Activated naive CD8-positive, alpha-beta T cell (primary cell): ENCODE measurements around the gene RASSF7.

ENCODE experiments used
- H3K27ac Mint-ChIP-seq: one replicate; pipeline ENCODE4 v1.8.0; 2021; ENCODE audit warnings: mixed read lengths
- H3K27me3 Mint-ChIP-seq: one replicate; pipeline ENCODE4 v1.8.0; 2021; ENCODE audit warnings: mixed read lengths
- H3K36me3 Mint-ChIP-seq: one replicate; pipeline ENCODE4 v1.8.0; 2021; ENCODE audit warnings: mixed read lengths
- H3K4me1 Mint-ChIP-seq: one replicate; pipeline ENCODE4 v1.8.0; 2021; ENCODE audit warnings: low read depth, mixed read lengths
- H3K4me3 Mint-ChIP-seq: one replicate; pipeline ENCODE4 v1.8.0; 2021; ENCODE audit warnings: mild to moderate bottlenecking, mixed read lengths
- H3K9me3 Mint-ChIP-seq: one replicate; pipeline ENCODE4 v1.8.0; 2021; ENCODE audit warnings: low read depth, mixed read lengths

RASSF7 gene

DNA sequence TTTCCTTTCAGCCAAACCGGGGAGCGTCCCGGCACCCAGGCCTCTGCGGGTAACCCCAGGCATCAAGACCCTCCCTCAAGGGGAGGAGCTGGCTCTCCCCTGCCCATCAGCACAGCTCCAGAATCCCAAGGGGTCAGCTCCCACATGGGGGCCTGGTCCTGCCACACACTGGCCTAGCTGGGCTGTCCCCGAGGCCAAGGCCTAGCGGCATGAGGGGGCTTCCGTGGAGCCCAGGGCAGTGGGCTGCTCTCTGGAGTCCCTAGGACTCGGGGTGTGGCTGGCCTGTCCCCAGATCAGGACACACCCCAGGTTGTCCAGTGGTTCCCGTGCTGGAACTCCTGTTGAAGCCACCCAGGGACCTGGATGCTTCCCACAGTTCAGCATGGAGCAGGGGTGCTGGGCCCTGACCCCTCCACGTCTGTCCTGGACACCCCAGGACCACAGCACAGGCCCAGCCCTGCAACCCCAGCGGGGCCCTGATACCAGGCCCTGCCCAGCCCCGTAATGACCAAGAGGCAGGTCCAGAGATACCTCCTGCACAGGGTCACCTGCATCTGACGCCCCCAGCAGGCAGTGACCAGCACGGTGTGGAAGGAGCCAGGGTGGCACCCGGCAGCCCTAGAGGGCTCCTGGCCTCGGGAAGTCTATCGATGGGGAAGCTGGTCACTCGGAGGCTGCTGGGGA lies 30.9 kb upstream of the RASSF7 start:
- Mint-ChIP-seq H3K4me3 (no peak overlapping the region), H3K27me3 (no peaks in the 10 kb centered on the region), H3K9me3 (no peaks in the 10 kb centered on the region), H3K4me1 (peaks cover 3% of the 10 kb centered on the region), H3K27ac (no peak overlapping the region), H3K36me3 (no peaks in the 10 kb centered on the region)

DNA sequence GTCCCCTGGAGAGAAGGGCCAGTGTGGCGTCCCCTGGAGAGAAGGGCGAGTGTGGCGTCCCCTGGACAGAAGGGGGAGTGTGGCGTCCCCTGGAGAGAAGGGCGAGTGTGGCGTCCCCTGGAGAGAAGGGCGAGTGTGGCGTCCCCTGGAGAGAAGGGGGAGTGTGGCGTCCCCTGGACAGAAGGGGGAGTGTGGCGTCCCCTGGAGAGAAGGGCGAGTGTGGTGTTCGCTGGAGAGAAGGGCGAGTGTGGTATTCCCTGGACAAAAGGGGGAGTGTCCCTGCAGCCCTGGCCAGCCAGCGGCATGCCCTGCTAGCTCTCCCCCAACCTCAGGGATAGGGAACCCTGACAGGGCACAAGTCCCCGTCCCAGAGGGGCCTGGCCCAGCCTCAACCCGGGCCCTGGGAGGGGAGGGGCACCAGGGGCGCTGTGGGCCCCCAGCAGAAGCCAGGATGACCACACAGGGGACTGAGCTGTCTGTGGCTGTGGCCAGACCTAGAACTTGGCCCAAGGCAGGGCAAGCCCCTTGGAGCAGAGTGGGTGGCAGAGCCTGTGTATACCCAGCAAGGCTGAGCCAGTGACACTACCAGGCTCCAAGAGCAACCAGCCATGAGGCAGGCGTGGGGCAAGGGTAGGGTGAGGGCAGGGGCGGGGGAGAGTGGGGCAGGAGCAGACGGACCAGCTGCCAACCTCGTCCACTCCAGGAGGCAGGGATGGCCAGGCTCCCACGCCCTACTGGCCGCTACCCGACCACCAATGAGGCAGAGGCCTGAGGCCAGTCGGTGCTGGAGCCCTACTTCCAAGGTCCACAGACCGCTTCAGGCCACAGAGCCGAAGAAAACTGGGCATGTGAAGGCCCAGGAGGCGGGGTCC lies 29.6 kb upstream of the RASSF7 start:
- no peaks in the 10 kb centered on the region for H3K27me3 Mint-ChIP-seq
- peaks cover 5% of the 10 kb centered on the region for H3K4me1 Mint-ChIP-seq
- H3K9me3 Mint-ChIP-seq, result no peaks in the 10 kb centered on the region
- no peaks in the 10 kb centered on the region for H3K36me3 Mint-ChIP-seq
- H3K27ac Mint-ChIP-seq, result no peak overlapping the region
- H3K4me3 Mint-ChIP-seq, result no peak overlapping the region

DNA sequence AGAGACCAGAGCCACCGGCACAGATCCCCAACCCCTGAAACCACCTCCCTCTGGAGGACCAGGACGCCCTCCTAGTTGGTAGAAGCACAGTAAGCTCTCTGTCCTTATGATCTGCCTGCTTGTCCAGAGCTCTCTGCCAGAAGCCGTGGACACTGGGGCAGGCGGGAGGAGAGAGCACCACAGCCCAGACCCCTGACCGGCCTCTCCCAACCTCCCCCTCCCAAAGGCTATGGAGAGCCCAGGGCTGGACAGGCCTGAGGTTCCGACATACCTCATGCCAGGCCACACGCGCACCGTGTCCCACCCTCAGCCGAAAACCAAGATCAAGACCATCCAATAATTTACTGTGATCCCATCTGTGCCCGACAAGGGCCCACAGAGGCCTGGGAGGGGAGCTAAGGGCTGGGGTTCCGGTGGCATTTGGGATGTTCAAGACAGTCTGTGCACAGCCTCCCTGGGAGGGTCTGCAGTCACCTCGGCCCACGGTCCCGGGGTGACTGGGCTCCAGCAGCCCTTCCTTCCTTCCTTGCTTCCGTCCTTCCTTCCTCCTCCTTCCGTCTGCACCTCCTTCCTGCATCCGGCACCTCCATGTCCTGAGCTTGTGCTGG lies 28.7 kb upstream of the RASSF7 start:
- Mint-ChIP-seq H3K9me3 (no peaks in the 10 kb centered on the region), H3K36me3 (no peaks in the 10 kb centered on the region), H3K4me1 (peaks cover 6% of the 10 kb centered on the region), H3K4me3 (no peak overlapping the region), H3K27ac (no peak overlapping the region), H3K27me3 (no peaks in the 10 kb centered on the region)

DNA sequence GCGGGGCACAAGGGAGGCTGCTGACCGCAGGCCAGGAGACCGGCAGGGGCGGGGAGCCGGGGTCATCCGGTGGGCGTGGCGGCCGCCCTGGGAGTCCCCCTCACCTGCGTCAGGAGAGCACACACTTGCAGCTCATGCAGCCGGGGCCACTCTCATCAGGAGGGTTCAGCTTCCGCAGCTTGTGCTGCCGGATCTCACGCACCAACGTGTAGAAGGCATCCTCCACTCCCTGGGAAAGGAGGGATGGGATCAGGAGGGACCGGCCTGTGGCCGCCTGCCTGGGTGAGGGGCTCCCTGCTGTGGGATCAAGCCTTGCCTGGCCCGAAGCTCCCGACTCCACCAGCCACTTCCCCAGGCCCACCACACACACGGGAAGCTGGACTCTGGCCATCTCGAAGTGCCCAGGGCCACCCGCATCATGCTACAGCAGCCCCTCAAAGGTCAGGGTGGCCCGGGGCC lies 28.2 kb upstream of the RASSF7 start:
- H3K4me3 Mint-ChIP-seq, result no peak overlapping the region
- H3K9me3 Mint-ChIP-seq, result no peaks in the 10 kb centered on the region
- no peaks in the 10 kb centered on the region for H3K27me3 Mint-ChIP-seq
- no peaks in the 10 kb centered on the region for H3K36me3 Mint-ChIP-seq
- H3K27ac Mint-ChIP-seq, result no peak overlapping the region
- peaks cover 6% of the 10 kb centered on the region for H3K4me1 Mint-ChIP-seq

DNA sequence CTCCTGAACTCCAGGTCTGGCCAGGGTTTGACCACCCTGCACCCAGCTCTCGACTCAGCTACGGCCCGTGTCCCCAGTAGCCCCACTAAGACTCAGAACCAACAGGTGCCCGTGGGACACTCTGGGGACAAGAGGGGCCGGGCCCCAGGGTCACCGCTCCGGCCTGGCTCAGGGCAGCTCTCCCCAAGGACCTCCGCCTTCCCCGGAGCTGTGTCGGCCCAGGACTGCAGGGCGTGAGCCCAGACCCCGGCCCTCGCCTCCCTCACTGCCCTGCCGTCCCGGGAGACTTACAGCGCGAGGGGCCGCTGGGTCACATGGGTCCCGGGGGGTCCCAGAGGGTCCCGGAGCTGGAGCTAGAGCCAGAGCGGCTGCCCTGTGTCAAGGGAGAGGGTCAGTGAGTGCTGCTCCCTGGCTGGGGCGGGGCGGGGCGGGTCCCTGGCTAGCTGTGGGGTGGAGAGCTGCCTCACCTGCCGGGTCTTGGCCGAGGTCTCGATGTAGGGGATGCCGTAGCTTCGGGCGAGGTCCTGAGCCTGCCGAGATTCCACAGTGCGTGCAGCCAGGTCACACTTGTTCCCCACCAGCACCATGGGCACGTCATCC lies 27.7 kb upstream of the RASSF7 start:
- no peaks in the 10 kb centered on the region for H3K27me3 Mint-ChIP-seq
- H3K27ac Mint-ChIP-seq, result no peak overlapping the region
- no peak overlapping the region for H3K4me3 Mint-ChIP-seq
- H3K9me3 Mint-ChIP-seq, result no peaks in the 10 kb centered on the region
- H3K4me1 Mint-ChIP-seq, result peaks cover 10% of the 10 kb centered on the region
- no peaks in the 10 kb centered on the region for H3K36me3 Mint-ChIP-seq

DNA sequence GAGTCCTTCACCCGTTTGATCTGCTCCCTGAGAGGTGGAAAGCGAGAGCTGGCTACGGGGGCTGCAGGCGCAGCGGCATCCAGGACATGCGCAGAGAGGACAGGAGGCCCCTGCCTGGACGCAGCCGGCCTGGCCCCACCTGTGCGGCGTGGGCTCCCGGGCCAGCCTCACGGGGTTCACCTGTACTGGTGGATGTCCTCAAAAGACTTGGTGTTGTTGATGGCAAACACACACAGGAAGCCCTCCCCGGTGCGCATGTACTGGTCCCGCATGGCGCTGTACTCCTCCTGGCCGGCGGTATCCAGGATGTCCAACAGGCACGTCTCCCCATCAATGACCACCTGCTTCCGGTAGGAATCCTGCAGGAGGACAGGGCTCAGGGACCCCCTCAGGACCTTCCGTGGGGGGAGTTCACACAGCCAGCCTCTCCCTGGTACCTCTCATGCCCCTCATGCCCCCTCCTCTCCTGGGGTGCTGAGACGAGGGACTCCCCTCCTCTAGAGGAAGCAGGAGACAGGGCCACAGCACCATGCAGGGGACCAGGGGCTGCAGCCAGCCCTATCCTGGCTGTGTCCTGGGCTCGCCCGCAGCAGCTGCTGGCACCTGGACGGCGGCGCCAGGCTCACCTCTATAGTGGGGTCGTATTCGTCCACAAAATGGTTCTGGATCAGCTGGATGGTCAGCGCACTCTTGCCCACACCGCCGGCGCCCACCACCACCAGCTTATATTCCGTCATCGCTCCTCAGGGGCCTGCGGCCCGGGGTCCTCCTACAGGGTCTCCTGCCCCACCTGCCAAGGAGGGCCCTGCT lies 27.0 kb upstream of the RASSF7 start:
- Mint-ChIP-seq H3K27ac (no peak overlapping the region), H3K4me3 (peak overlapping the region; percentile 44)

DNA sequence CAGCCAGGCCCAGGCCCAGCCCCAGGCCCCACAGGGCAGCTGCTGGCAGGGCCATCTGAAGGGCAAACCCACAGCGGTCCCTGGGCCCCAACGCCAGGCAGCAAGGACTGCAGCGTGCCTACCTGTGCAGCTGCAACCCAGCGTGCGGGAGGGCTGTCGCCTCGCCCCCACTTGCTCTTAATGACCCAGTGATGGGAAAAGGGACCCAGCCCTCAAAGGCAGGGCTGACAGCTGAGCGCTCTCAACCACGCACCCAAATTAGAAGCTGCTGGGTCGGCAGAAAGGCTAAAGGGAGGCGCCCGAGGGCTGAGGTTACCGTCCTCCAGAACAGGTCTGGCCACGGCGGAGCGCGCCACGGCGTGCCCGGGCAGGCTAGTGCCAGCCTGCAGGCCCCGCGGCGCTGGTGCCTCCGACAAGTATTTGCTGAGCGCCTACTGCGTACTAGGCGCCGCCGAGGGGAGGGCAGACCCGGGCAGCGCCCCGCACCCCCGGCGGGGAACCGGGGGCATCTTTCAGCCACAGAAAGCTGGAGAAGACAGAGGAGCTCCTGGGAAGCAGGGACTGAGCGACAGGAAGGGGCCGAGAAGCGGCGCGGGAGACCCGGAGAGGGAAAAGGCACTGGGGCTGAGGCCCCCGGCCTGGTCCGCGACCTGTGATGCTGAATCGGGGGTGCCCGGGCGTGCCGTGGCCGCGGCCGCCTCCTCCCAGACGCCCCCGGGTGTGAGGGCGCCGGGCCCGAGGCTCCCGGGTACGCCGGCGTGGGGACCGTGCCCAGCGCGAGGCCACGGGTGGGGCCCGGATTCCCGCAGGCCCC lies 26.2 kb upstream of the RASSF7 start:
- Mint-ChIP-seq H3K9me3 (no peaks in the 10 kb centered on the region), H3K36me3 (no peaks in the 10 kb centered on the region), H3K4me1 (peaks cover 12% of the 10 kb centered on the region), H3K27ac (no peak overlapping the region), H3K27me3 (no peaks in the 10 kb centered on the region), H3K4me3 (peak overlapping the region; percentile 77)

More for the DNA sequence above, 27.0 kb upstream of the RASSF7 start:
- H3K9me3 Mint-ChIP-seq, result no peaks in the 10 kb centered on the region
- no peaks in the 10 kb centered on the region for H3K27me3 Mint-ChIP-seq
- peaks cover 12% of the 10 kb centered on the region for H3K4me1 Mint-ChIP-seq
- H3K36me3 Mint-ChIP-seq, result no peaks in the 10 kb centered on the region

DNA sequence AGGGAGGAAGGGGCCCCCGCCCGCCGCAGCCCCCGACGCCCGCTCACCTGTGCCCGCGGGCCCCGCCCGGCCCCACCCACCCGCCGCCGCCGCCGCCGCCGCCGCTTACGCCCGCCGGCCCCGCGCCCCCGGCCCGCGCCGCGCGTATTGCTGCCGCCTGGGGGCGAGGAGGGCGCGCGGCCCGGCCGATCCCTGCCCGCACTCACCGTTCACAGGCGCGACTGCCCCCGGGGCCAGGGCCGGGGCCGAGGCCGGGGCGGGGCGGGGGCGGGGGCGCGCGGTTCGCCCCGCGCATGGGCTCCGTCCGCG lies 25.6 kb upstream of the RASSF7 start:
- H3K4me3 Mint-ChIP-seq, result no peak overlapping the region
- no peak overlapping the region for H3K27ac Mint-ChIP-seq

DNA sequence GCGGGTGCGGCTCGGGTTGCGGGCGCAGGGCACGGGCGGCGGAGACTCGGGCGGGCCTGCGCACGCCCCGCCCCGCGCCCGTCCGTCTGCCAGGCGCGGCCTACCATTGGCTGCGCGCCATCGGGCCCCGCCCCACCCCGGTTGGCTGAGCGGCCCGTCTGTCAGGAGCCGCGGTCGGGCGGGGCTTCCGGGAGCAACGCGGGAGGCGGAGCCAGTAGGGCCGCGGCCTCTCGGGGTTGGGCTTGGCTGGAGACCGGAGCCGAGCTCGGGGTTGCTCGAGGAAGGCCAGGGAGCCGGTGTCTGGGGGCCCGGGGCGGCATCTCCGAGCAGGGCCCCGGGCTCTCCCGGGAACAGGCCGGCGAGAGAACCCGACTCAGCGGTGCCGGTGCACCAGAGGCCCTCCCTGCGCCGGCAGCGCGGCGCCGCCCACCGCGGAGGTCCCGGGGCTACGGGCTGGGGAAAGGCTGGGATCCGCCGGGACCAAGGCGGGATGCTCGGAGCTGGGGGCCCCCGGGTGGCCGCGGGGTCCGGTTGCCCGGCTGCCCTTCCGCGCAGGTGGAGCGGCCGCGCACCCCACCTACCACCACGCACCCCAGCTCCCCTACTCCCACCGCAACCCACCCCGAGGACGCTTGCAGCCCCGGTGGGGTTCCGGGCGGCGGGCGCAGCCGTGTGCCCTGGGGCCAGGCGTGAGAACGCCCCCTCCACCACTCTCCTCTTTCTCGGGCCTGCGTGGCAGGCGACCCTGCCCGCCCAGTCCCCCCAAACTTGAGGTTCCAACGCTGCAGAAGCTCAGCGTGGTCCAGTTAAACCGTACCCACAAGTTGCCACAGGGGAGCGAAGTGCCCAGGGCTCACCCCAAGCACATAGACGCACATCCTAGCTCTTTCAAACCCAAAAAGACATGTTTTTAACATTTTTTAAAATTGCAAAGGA lies 25.0 kb upstream of the RASSF7 start, which contains the start of gene HRAS:
Gene HRAS (minus strand): TSS at position 58 of the 936 bp plus-strand sequence.
- Mint-ChIP-seq H3K4me3 (peak within 1 kb of the TSS; percentile 94), H3K36me3 (no peaks in the 10 kb centered on the region), H3K9me3 (no peaks in the 10 kb centered on the region), H3K4me1 (peaks cover 12% of the 10 kb centered on the region), H3K27me3 (no peaks in the 10 kb centered on the region), H3K27ac (peak within 1 kb of the TSS; percentile 91)

More for the DNA sequence above, 25.6 kb upstream of the RASSF7 start:
- H3K27me3 Mint-ChIP-seq, result no peaks in the 10 kb centered on the region
- H3K9me3 Mint-ChIP-seq, result no peaks in the 10 kb centered on the region
- H3K4me1 Mint-ChIP-seq, result peaks cover 12% of the 10 kb centered on the region
- H3K36me3 Mint-ChIP-seq, result no peaks in the 10 kb centered on the region

DNA sequence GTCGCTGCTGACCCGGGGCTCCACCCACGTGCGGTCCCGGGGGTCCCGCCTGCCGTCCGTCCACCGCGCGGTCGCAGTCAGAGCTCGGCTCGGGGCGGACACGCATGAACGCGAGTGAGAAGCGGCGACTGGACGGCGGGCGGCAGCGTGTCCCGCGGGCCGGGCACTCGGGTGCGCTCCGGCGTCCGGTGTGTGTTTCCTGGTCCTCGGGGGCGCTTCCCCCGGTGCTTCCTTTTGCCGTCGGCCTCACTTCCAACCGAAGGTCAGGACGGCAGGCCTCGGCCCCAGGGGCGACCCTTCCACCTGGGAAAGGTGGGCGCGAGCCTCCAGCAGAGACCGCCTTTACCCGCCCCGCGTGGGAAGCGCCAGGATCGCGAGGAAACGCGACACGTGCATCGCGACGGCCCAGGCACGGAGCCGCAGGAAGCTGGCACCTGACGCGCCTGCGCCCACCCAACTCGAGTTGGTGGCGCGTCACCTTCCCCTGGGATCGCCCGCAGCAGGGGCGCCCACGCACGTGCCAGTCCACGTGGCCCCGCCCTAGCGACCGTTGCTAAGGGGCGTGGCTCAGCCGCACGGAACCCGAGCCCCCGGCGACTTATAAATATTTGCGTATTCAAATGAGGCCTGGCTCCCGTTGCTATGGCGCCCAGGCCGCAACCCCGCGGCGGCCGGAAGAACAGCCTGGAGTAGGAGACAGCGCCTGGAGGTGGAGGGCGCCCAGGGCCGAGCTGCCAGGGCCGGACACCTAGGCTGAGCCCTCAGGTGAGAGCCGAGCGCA lies 23.7 kb upstream of the RASSF7 start, which contains the start of gene LRRC56:
Gene LRRC56 (plus strand): TSS at position 687 of the 781 bp plus-strand sequence. CDS start 3,158 bp downstream, outside the sequence.
- H3K9me3 Mint-ChIP-seq, result no peaks in the 10 kb centered on the region
- peaks cover 12% of the 10 kb centered on the region for H3K4me1 Mint-ChIP-seq
- peak within 1 kb of the TSS; percentile 91 for H3K27ac Mint-ChIP-seq
- no peaks in the 10 kb centered on the region for H3K27me3 Mint-ChIP-seq
- H3K4me3 Mint-ChIP-seq, result peak within 1 kb of the TSS; percentile 94
- no peaks in the 10 kb centered on the region for H3K36me3 Mint-ChIP-seq

DNA sequence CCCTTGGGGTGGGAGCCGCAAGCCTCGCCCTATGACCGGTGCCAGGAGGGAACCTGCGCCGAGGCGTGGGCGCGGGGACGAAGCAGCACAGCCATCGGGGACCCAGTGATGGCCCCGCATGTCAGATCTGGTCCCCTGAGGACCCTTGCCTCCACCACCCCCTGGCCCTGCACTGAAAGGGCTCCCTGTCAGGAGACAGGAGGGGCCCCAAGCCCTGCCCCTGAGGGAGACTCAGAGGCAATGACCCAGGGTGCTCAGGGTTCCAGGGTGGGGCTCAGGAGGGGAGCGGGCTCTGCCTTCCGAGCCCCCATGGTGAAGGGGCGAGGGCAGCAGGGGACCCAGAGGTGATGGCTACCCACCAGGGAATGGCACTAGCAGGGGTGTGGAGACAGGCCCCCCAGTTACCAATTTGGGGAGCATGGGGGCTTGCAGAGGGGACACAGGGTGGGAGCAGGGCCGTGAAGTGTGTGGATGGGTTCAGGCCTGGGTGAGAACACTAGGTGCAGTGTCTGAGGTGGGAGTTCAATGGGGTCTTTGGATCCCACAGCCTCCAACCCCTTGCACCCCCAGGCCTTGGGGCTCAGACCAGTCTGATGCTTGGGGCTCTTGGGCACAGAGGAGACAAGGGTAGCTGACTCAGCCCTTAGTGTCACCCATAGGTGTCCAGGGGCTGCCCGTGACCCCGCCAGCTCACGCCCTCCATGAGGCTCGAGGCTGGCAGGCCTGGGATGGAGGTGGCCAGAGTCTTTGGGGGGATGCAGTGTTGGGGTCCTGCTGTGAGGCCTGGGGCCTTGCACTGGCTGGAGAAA lies 22.9 kb upstream of the RASSF7 start:
- no peaks in the 10 kb centered on the region for H3K9me3 Mint-ChIP-seq
- peak overlapping the region; percentile 61 for H3K4me3 Mint-ChIP-seq
- peaks cover 12% of the 10 kb centered on the region for H3K4me1 Mint-ChIP-seq
- no peak overlapping the region for H3K27ac Mint-ChIP-seq
- H3K36me3 Mint-ChIP-seq, result no peaks in the 10 kb centered on the region
- no peaks in the 10 kb centered on the region for H3K27me3 Mint-ChIP-seq
